Smooth muscle cell (in vitro differentiated cells): Measurements from ENCODE around the gene MILR1. TPM values are rescaled to one million over a fixed set of nuclear protein-coding genes. Genes with fewer than 3 reads are reported as not detected.
"Not testable (repeated sequence)": the region's sequence is repeated elsewhere in the genome, so short reads cannot be mapped to it uniquely, and the experiment has no call there.

Source experiments
- DNase-seq: peaks from one replicate; lab custom pipeline; 2025; ENCODE audit not compliant: unreplicated experiment; lab: John Stamatoyannopoulos, UW
- H2AFZ ChIP-seq: fragments of 200-600 bp; sonication (generic); 2 replicates; pipeline ENCODE4 v1.6.0; 2016; ENCODE audit warnings: antibody characterized with exemption, low read depth, mild to moderate bottlenecking
- H3F3A ChIP-seq: fragments of 200-600 bp; sonication (generic); 2 replicates; pipeline ENCODE4 v1.6.0; 2017; ENCODE audit warnings: antibody characterized with exemption, low read depth
- H3K27ac ChIP-seq: fragments of 200-600 bp; sonication (generic); 2 replicates; pipeline ENCODE4 v1.5.1; 2016; ENCODE audit warnings: low read depth, mild to moderate bottlenecking
- H3K27me3 ChIP-seq: fragments of 200-600 bp; sonication (generic); 2 replicates; pipeline ENCODE4 v1.6.1; 2016; ENCODE audit warnings: low read depth, mild to moderate bottlenecking
- H3K36me3 ChIP-seq: fragments of 200-600 bp; sonication (generic); 2 replicates; pipeline ENCODE4 v1.5.1; 2016; ENCODE audit warnings: low read depth
- H3K4me1 ChIP-seq: fragments of 200-600 bp; sonication (generic); 2 replicates; pipeline ENCODE4 v1.5.1; 2016; ENCODE audit warnings: low read depth
- H3K4me2 ChIP-seq: fragments of 200-600 bp; sonication (generic); 2 replicates; pipeline ENCODE4 v1.6.0; 2016; ENCODE audit warnings: mild to moderate bottlenecking
- H3K4me3 ChIP-seq: fragments of 200-600 bp; sonication (generic); 2 replicates; pipeline ENCODE4 v1.5.1; 2016; ENCODE audit warnings: mild to moderate bottlenecking
- H3K79me2 ChIP-seq: fragments of 200-600 bp; sonication (generic); 2 replicates; pipeline ENCODE4 v1.6.0; 2016; ENCODE audit warnings: low read depth, mild to moderate bottlenecking
- H3K9ac ChIP-seq: fragments of 200-600 bp; sonication (generic); 2 replicates; pipeline ENCODE4 v1.6.0; 2016; ENCODE audit warnings: low read depth
- H3K9me3 ChIP-seq: fragments of 200-600 bp; sonication (generic); replicated peaks from 2 replicates; pipeline ENCODE4 v1.5.1; 2016; ENCODE audit warnings: low read depth
- H4K20me1 ChIP-seq: fragments of 200-600 bp; sonication (generic); 2 replicates; pipeline ENCODE4 v1.6.0; 2016; ENCODE audit warnings: low read depth
- CTCF ChIP-seq: fragments of 200-600 bp; sonication (generic); IDR thresholded peaks from 2 replicates; pipeline ENCODE4 v1.5.1; 2017; ENCODE audit warnings: borderline replicate concordance, mild to moderate bottlenecking, antibody characterized with exemption; ENCODE audit not compliant: insufficient read depth, poor library complexity, severe bottlenecking
- WGBS: methylation state at CpG from one replicate; pipeline ENCODE4 v1.1.7; 2016; ENCODE audit warnings: low lambda C conversion rate; 5-methylcytosine and 5-hydroxymethylcytosine counted together
- polyA plus RNA-seq: library from polyadenylated mRNA; unstranded; fragments of >200 nt; fragmentation: Nextera tagmentation; extraction: Ambion mirVana; gene quantifications from 2 replicates; pipeline ENCODE4 v1.2.1, GENCODE V29; 2016
- total RNA-seq: library from RNA; depleted of rRNA; stranded (reverse); fragments of >200 nt; gene quantifications from 2 replicates; pipeline ENCODE4 v1.2.3, GENCODE V29; 2014

Gene MILR1
- total and polyA plus RNA-seq, 2 experiments from 2014 or later, result not detected

GRCh38 chr17:64412944-64413381, 36.0 kb upstream of the MILR1 start:
- no peaks in the 10 kb centered on the region for H3K27me3 ChIP-seq
- DNase-seq, result no peak

DNA sequence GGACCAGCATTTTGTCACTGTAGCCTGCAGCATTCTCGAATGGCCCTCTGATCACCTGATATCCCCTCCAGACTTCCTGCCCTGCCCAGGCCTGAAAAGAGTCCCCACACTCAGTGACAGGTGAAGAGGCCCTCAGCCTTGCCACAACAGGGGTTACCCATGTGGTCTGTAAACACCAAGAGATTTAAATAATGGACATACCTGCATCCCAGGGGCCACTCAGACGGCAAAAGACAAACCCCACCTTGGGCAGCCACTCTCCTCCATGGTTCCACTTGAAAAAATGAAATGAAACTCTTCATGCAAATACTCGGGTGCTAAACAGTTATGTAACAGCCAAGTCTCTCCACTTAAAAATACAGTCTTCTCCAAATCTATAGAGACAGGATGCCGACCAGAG, 35.4 kb upstream of the MILR1 start:
- no peaks in the 10 kb centered on the region for H3K79me2 ChIP-seq
- H2AFZ ChIP-seq, result no peak overlapping the region
- 75% methylated on average over 4 of the region's 4 CpGs for WGBS
- no peak overlapping the region for H3K27ac ChIP-seq
- no peaks in the 10 kb centered on the region for H3K9me3 ChIP-seq
- TF ChIP-seq CTCF, result no peak
- DNase-seq, result no peak
- no peaks in the 10 kb centered on the region for H4K20me1 ChIP-seq
- no peak overlapping the region for H3K4me2 ChIP-seq
- H3F3A ChIP-seq, result no peaks in the 10 kb centered on the region
- H3K4me1 ChIP-seq, result peaks cover 9% of the 10 kb centered on the region
- no peaks in the 10 kb centered on the region for H3K36me3 ChIP-seq
- H3K9ac ChIP-seq, result no peak overlapping the region
- no peak overlapping the region for H3K4me3 ChIP-seq
- no peaks in the 10 kb centered on the region for H3K27me3 ChIP-seq

More at GRCh38 chr17:64412944-64413381, 36.0 kb upstream of the MILR1 start:
- Histone ChIP-seq H3K79me2 (no peaks in the 10 kb centered on the region), H3K4me3 (no peak overlapping the region), H4K20me1 (no peaks in the 10 kb centered on the region), H3K4me1 (peaks cover 9% of the 10 kb centered on the region), H3K9me3 (no peaks in the 10 kb centered on the region), H3K9ac (no peak overlapping the region), H3K27ac (no peak overlapping the region), H3K4me2 (no peak overlapping the region), H3K36me3 (no peaks in the 10 kb centered on the region), H2AFZ (no peak overlapping the region), H3F3A (no peaks in the 10 kb centered on the region)
- TF ChIP-seq CTCF, result no peak
- 39% methylated on average over 2 of the region's 2 CpGs for WGBS

- peak overlapping the region; percentile 48 for H3K4me2 ChIP-seq
- no peak overlapping the region for H3K27ac ChIP-seq
- H3K27me3 ChIP-seq, result no peaks in the 10 kb centered on the region
- WGBS, result 38% methylated on average over 19 of the region's 19 CpGs
- TF ChIP-seq CTCF, result peak; percentile 76
- H3K4me3 ChIP-seq, result no peak overlapping the region
- H3K79me2 ChIP-seq, result no peaks in the 10 kb centered on the region
- H3F3A ChIP-seq, result no peaks in the 10 kb centered on the region
- DNase-seq, result no peak
- no peaks in the 10 kb centered on the region for H4K20me1 ChIP-seq
- no peak overlapping the region for H2AFZ ChIP-seq
- H3K36me3 ChIP-seq, result no peaks in the 10 kb centered on the region
- no peak overlapping the region for H3K9ac ChIP-seq
- no peaks in the 10 kb centered on the region for H3K9me3 ChIP-seq
- no peaks in the 10 kb centered on the region for H3K4me1 ChIP-seq
Observed at GRCh38 chr17:64418506-64419339, 30.2 kb upstream of the MILR1 start.

GRCh38 chr17:64420143-64420670, 28.7 kb upstream of the MILR1 start:
- H3K27ac ChIP-seq, result no peak overlapping the region
- no peak for DNase-seq
- no peaks in the 10 kb centered on the region for H3K4me1 ChIP-seq
- H3K9me3 ChIP-seq, result no peaks in the 10 kb centered on the region
- TF ChIP-seq CTCF, result peak; percentile 72
- no peaks in the 10 kb centered on the region for H3K79me2 ChIP-seq
- 26% methylated on average over 6 of the region's 6 CpGs for WGBS
- no peaks in the 10 kb centered on the region for H3K36me3 ChIP-seq
- no peak overlapping the region for H2AFZ ChIP-seq
- no peak overlapping the region for H3K4me2 ChIP-seq
- no peaks in the 10 kb centered on the region for H3K27me3 ChIP-seq
- H3K4me3 ChIP-seq, result no peak overlapping the region
- no peaks in the 10 kb centered on the region for H3F3A ChIP-seq
- H3K9ac ChIP-seq, result no peak overlapping the region
- no peaks in the 10 kb centered on the region for H4K20me1 ChIP-seq

DNA sequence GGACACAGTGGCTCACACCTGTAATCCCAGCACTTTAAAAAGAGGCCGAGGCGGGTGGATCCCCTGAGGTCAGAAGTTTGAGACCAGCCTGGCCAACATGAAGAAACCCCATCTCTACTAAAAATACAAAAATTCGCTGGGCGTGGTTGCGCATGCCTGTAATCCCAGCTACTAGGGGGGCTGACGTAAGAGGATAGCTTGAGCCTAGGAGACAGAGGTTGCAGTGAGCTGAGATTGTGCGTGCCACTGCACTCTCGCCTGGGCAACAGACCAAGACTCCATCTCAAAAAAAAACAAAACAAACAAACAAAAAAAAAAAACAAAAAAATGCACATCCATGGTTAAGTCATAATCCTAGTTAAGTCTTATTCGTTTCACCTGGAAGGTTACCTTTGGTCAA, 26.8 kb upstream of the MILR1 start:
- H4K20me1 ChIP-seq, H3K4me2 ChIP-seq, H2AFZ ChIP-seq, H3F3A ChIP-seq, H3K9me3 ChIP-seq, H3K4me3 ChIP-seq, H3K27ac ChIP-seq, H3K27me3 ChIP-seq, H3K4me1 ChIP-seq, H3K36me3 ChIP-seq, H3K79me2 ChIP-seq, DNase-seq, H3K9ac ChIP-seq: not testable (repeated sequence)
- WGBS, result 93% methylated on average over 9 of the region's 9 CpGs
